HUES64 (cell line): ENCODE results near the gene STOM.

Experiments used
- H3K27ac ChIP-seq: 2 replicates; pipeline ENCODE4 v1.7.0; 2013; ENCODE audit warnings: low read depth, low read length, inconsistent platforms
- H3K27me3 ChIP-seq: 2 replicates; pipeline ENCODE4 v1.6.1; 2013; ENCODE audit warnings: mild to moderate bottlenecking, low read length; ENCODE audit not compliant: insufficient read depth
- H3K36me3 ChIP-seq: 2 replicates; pipeline ENCODE4 v1.6.1; 2013; ENCODE audit warnings: mild to moderate bottlenecking, low read length; ENCODE audit not compliant: insufficient read depth
- H3K4me1 ChIP-seq: 2 replicates; pipeline ENCODE4 v1.6.1; 2013; ENCODE audit warnings: mild to moderate bottlenecking, low read length, moderate library complexity; ENCODE audit not compliant: insufficient read depth
- H3K4me3 ChIP-seq: 2 replicates; pipeline ENCODE4 v1.5.1; 2013; ENCODE audit warnings: mild to moderate bottlenecking, low read length, moderate library complexity
- H3K9ac ChIP-seq: 2 replicates; pipeline ENCODE4 v1.6.1; 2013; ENCODE audit warnings: mild to moderate bottlenecking, low read depth, low read length
- H3K9me3 ChIP-seq: 2 replicates; pipeline ENCODE4 v1.6.1; 2013; ENCODE audit warnings: low read depth, low read length; ENCODE audit not compliant: insufficient read depth
- WGBS: fragments of 150-250, 120-280 bp; methylation state at CpG from one replicate; pipeline ENCODE4 v1.1.7; 2013; ENCODE audit warnings: missing lambda C conversion rate; 5-methylcytosine and 5-hydroxymethylcytosine counted together

Gene STOM

GRCh38 chr9:121345070-121345469 lies 25.0 kb downstream of the STOM start:
- Histone ChIP-seq H3K27me3 (no peaks in the 10 kb centered on the region), H3K9ac (no peak overlapping the region), H3K36me3 (peaks cover 63% of the 10 kb centered on the region), H3K4me3 (no peak overlapping the region), H3K4me1 (no peaks in the 10 kb centered on the region), H3K27ac (no peak overlapping the region), H3K9me3 (no peaks in the 10 kb centered on the region)
- WGBS = 96% methylated on average over 3 of the region's 3 CpGs

GRCh38 chr9:121344184-121344583 lies 25.9 kb downstream of the STOM start:
- Histone ChIP-seq H3K9me3 (no peaks in the 10 kb centered on the region), H3K4me1 (no peaks in the 10 kb centered on the region), H3K9ac (no peak overlapping the region), H3K27me3 (no peaks in the 10 kb centered on the region), H3K4me3 (no peak overlapping the region), H3K36me3 (peaks cover 64% of the 10 kb centered on the region), H3K27ac (no peak overlapping the region)
- WGBS = 96% methylated on average over 4 of the region's 4 CpGs

- peaks cover 36% of the 10 kb centered on the region for H3K36me3 ChIP-seq
- no peaks in the 10 kb centered on the region for H3K27me3 ChIP-seq
- no peak overlapping the region for H3K27ac ChIP-seq
- 94% methylated on average over 6 of the region's 6 CpGs for WGBS
- no peak overlapping the region for H3K9ac ChIP-seq
- no peak overlapping the region for H3K4me3 ChIP-seq
- no peaks in the 10 kb centered on the region for H3K4me1 ChIP-seq
- no peaks in the 10 kb centered on the region for H3K9me3 ChIP-seq
Measured at GRCh38 chr9:121340676-121341392, 29.2 kb downstream of the STOM start.

- H3K36me3 ChIP-seq = peaks cover 27% of the 10 kb centered on the region
- WGBS = 87% methylated on average over 2 of the region's 2 CpGs
- H3K27ac ChIP-seq = no peak overlapping the region
Measured at GRCh38 chr9:121339437-121339836, 30.6 kb downstream of the STOM start.

GRCh38 chr9:121336665-121337064 lies 33.4 kb downstream of the STOM start:
- 96% methylated on average over 4 of the region's 4 CpGs for WGBS
- H3K27me3 ChIP-seq = no peaks in the 10 kb centered on the region
- no peak overlapping the region for H3K9ac ChIP-seq
- no peaks in the 10 kb centered on the region for H3K4me1 ChIP-seq
- H3K27ac ChIP-seq = no peak overlapping the region
- peaks cover 17% of the 10 kb centered on the region for H3K36me3 ChIP-seq
- H3K9me3 ChIP-seq = no peaks in the 10 kb centered on the region
- H3K4me3 ChIP-seq = no peak overlapping the region

More at GRCh38 chr9:121339437-121339836, 30.6 kb downstream of the STOM start:
- Histone ChIP-seq H3K27me3 (no peaks in the 10 kb centered on the region), H3K9me3 (no peaks in the 10 kb centered on the region), H3K4me1 (no peaks in the 10 kb centered on the region), H3K4me3 (no peak overlapping the region), H3K9ac (no peak overlapping the region)

GRCh38 chr9:121333950-121334773 lies 35.9 kb downstream of the STOM start:
- Histone ChIP-seq H3K9ac (no peak overlapping the region), H3K27ac (no peak overlapping the region), H3K27me3 (no peaks in the 10 kb centered on the region), H3K4me3 (no peak overlapping the region), H3K4me1 (no peaks in the 10 kb centered on the region), H3K36me3 (peaks cover 10% of the 10 kb centered on the region), H3K9me3 (no peaks in the 10 kb centered on the region)
- 91% methylated on average over 8 of the region's 8 CpGs for WGBS

GRCh38 chr9:121331992-121332685 lies 37.9 kb downstream of the STOM start:
- H3K27ac ChIP-seq = no peak overlapping the region
- 90% methylated on average over 13 of the region's 14 CpGs for WGBS
- no peak overlapping the region for H3K9ac ChIP-seq
- peaks cover 10% of the 10 kb centered on the region for H3K36me3 ChIP-seq
- no peaks in the 10 kb centered on the region for H3K9me3 ChIP-seq
- no peaks in the 10 kb centered on the region for H3K4me1 ChIP-seq
- H3K4me3 ChIP-seq = no peak overlapping the region
- no peaks in the 10 kb centered on the region for H3K27me3 ChIP-seq

- H3K27me3 ChIP-seq = no peaks in the 10 kb centered on the region
- no peak overlapping the region for H3K27ac ChIP-seq
- H3K9me3 ChIP-seq = no peaks in the 10 kb centered on the region
- no peak overlapping the region for H3K9ac ChIP-seq
- WGBS = 95% methylated on average over 3 of the region's 3 CpGs
- peaks cover 10% of the 10 kb centered on the region for H3K36me3 ChIP-seq
- H3K4me3 ChIP-seq = no peak overlapping the region
- no peaks in the 10 kb centered on the region for H3K4me1 ChIP-seq
Measured at GRCh38 chr9:121331549-121331948, 38.5 kb downstream of the STOM start.

- 94% methylated on average over 16 of the region's 16 CpGs for WGBS
- H3K4me3 ChIP-seq = no peak overlapping the region
- no peaks in the 10 kb centered on the region for H3K9me3 ChIP-seq
- H3K36me3 ChIP-seq = peaks cover 13% of the 10 kb centered on the region
- H3K9ac ChIP-seq = no peak overlapping the region
- no peak overlapping the region for H3K27ac ChIP-seq
- H3K27me3 ChIP-seq = no peaks in the 10 kb centered on the region
- no peaks in the 10 kb centered on the region for H3K4me1 ChIP-seq
Measured at GRCh38 chr9:121328876-121329681, 41.0 kb downstream of the STOM start.

- Histone ChIP-seq H3K36me3 (peaks cover 13% of the 10 kb centered on the region), H3K9me3 (no peaks in the 10 kb centered on the region), H3K4me1 (no peaks in the 10 kb centered on the region), H3K27me3 (no peaks in the 10 kb centered on the region), H3K27ac (no peak overlapping the region), H3K4me3 (no peak overlapping the region), H3K9ac (no peak overlapping the region)
- 84% methylated on average over 8 of the region's 8 CpGs for WGBS
Measured at GRCh38 chr9:121328476-121328875, 41.6 kb downstream of the STOM start.
